PC-3 (cell line): ENCODE results near the gene SDK1. TPM values are rescaled to one million over a fixed set of nuclear protein-coding genes. Genes with fewer than 3 reads are reported as not detected.

Source experiments
- ATAC-seq: fragments of 200-7000 bp; cut with Tn5 transposase; 2 replicates; pipeline ENCODE4 v1.9.1; 2020; ENCODE audit warnings: mild to moderate bottlenecking, moderate library complexity
- BruUV-seq: library from RNA; stranded (reverse); fragments of 400-500 nt; replicated peaks from 2 replicates; lab custom pipeline; 2021; lab: Mats Ljungman, UMichigan
- CTCF ChIA-PET: fragments of 300-600 bp; sonication (Branson Sonifier 250); formaldehyde crosslinking; loops from one replicate; lab custom pipeline; 2022; ENCODE audit warnings: antibody characterized with exemption; lab: Charles Lee
- POLR2A ChIA-PET: fragments of 300-600 bp; sonication (Branson Sonifier 250); formaldehyde crosslinking; loops from one replicate; lab custom pipeline; 2022; ENCODE audit warnings: antibody characterized with exemption; ENCODE audit not compliant: unreplicated experiment; lab: Charles Lee
- DNase-seq: peaks from one replicate; pipeline ENCODE4 v3.0.0-alpha.2; 2015
- H2AFZ ChIP-seq: fragments of 300-600 bp; sonication (generic); 2 replicates; pipeline ENCODE4 v1.6.0; 2016; ENCODE audit warnings: antibody characterized with exemption, low read length
- H3F3A ChIP-seq: fragments of 300-600 bp; sonication (generic); one replicate; pipeline ENCODE4 v1.6.0; 2017; ENCODE audit warnings: antibody characterized with exemption, low read length, control low read depth, mild to moderate bottlenecking; ENCODE audit not compliant: unreplicated experiment
- H3K27ac ChIP-seq: fragments of 300-600 bp; sonication (generic); 2 replicates; pipeline ENCODE4 v1.5.1; 2016; ENCODE audit warnings: mild to moderate bottlenecking, low read length
- H3K27me3 ChIP-seq: fragments of 300-600 bp; sonication (generic); 2 replicates; pipeline ENCODE4 v1.6.1; 2016; ENCODE audit warnings: low read length, mixed read lengths
- H3K36me3 ChIP-seq: fragments of 300-600 bp; sonication (generic); 2 replicates; pipeline ENCODE4 v1.6.1; 2016; ENCODE audit warnings: low read depth, mixed run types, low read length, mixed read lengths
- H3K4me1 ChIP-seq: fragments of 300-600 bp; sonication (generic); 2 replicates; pipeline ENCODE4 v1.5.1; 2016; ENCODE audit warnings: low read length; ENCODE audit not compliant: insufficient read depth
- H3K4me2 ChIP-seq: fragments of 300-600 bp; sonication (generic); 2 replicates; pipeline ENCODE4 v1.6.0; 2016; ENCODE audit warnings: low read length
- H3K4me3 ChIP-seq: fragments of 300-600 bp; sonication (generic); 2 replicates; pipeline ENCODE4 v1.5.1; 2016; ENCODE audit warnings: mild to moderate bottlenecking, low read length, mixed read lengths
- H3K79me2 ChIP-seq: fragments of 300-600 bp; sonication (generic); 2 replicates; pipeline ENCODE4 v1.6.1; 2017; ENCODE audit warnings: low read length, mixed read lengths
- H3K9ac ChIP-seq: fragments of 300-600 bp; sonication (generic); 2 replicates; pipeline ENCODE4 v1.6.0; 2016; ENCODE audit warnings: mild to moderate bottlenecking, low read length
- H3K9me2 ChIP-seq: fragments of 300-600 bp; sonication (generic); replicated peaks from 2 replicates; pipeline ENCODE4 v1.6.1; 2016; ENCODE audit warnings: mixed run types, low read length, mixed read lengths
- H3K9me3 ChIP-seq: fragments of 300-600 bp; sonication (generic); 2 replicates; pipeline ENCODE4 v1.6.1; 2016; ENCODE audit warnings: low read length, mixed read lengths
- H4K20me1 ChIP-seq: fragments of 300-600 bp; sonication (generic); 2 replicates; pipeline ENCODE4 v1.6.1; 2016; ENCODE audit warnings: low read length, mixed read lengths
- CTCF ChIP-seq: fragments of 300-600 bp; sonication (generic); conservative IDR thresholded peaks from 2 replicates; pipeline ENCODE4 v1.5.1; 2017; ENCODE audit warnings: antibody characterized with exemption, low read depth, mild to moderate bottlenecking, low read length
- EZH2 ChIP-seq: fragments of 300-600 bp; sonication (generic); IDR thresholded peaks from one replicate; pipeline ENCODE4 v1.6.1; 2017; ENCODE audit warnings: antibody characterized with exemption, mild to moderate bottlenecking, low read length; ENCODE audit not compliant: unreplicated experiment
- EZH2phosphoT487 ChIP-seq: fragments of 300-600 bp; sonication (generic); IDR thresholded peaks from 2 replicates; pipeline ENCODE4 v1.6.1; 2018; ENCODE audit warnings: mild to moderate bottlenecking, antibody characterized with exemption, low read length, borderline replicate concordance
- intact Hi-C: fragments of 100-400 bp; cut with micrococcal nuclease; formaldehyde crosslinking; loops from 2 replicates; pipeline ENCODE4 v1.9.0; 2023
- total RNA-seq: library from RNA; depleted of rRNA; stranded (reverse); fragments of >200 nt; gene quantifications from 2 replicates; pipeline ENCODE4 v1.2.3, GENCODE V29; 2014

The SDK1 gene
- total RNA-seq, 1 experiment from 2014 or later = 2.8 TPM

GRCh38 chr7:3949242-3949640, 648.2 kb downstream of the SDK1 start:
- TF ChIP-seq EZH2 (no peak), EZH2phosphoT487 (no peak), CTCF (no peak)
- H3K36me3 ChIP-seq = no peaks in the 10 kb centered on the region
- ChIA-PET CTCF (no interaction called here), POLR2A (no interaction called here)
- H3K4me3 ChIP-seq = no peak overlapping the region
- H3K4me1 ChIP-seq = no peaks in the 10 kb centered on the region
- H3K9ac ChIP-seq = no peak overlapping the region
- intact Hi-C loops = no loop called here
- no peaks in the 10 kb centered on the region for H3K27me3 ChIP-seq
- H3K9me2 ChIP-seq = no peaks in the 10 kb centered on the region
- BruUV-seq = no TSS peak
- ATAC-seq (no peak), DNase-seq (no peak)
- no peak overlapping the region for H3K27ac ChIP-seq
- H2AFZ ChIP-seq = no peak overlapping the region
- H3K79me2 ChIP-seq = no peaks in the 10 kb centered on the region
- no peak overlapping the region for H3K4me2 ChIP-seq
- no peaks in the 10 kb centered on the region for H4K20me1 ChIP-seq
- H3K9me3 ChIP-seq = no peaks in the 10 kb centered on the region
- no peaks in the 10 kb centered on the region for H3F3A ChIP-seq

- Histone ChIP-seq H3K4me3 (no peak overlapping the region), H3K36me3 (no peaks in the 10 kb centered on the region), H3K4me1 (no peaks in the 10 kb centered on the region), H3K27me3 (no peaks in the 10 kb centered on the region), H3K9me3 (no peaks in the 10 kb centered on the region), H3K9me2 (no peaks in the 10 kb centered on the region), H4K20me1 (no peaks in the 10 kb centered on the region), H3F3A (no peaks in the 10 kb centered on the region), H3K9ac (no peak overlapping the region), H3K79me2 (no peaks in the 10 kb centered on the region), H2AFZ (no peak overlapping the region), H3K27ac (no peak overlapping the region), H3K4me2 (no peak overlapping the region)
- DNase-seq = no peak
- TF ChIP-seq CTCF (no peak), EZH2 (no peak), EZH2phosphoT487 (no peak)
- POLR2A ChIA-PET = no interaction called here
- no peak for ATAC-seq
- no TSS peak for BruUV-seq
- CTCF ChIA-PET = no interaction called here
- intact Hi-C loops = no loop called here
Measured at GRCh38 chr7:3950249-3950648, 649.2 kb downstream of the SDK1 start.

GRCh38 chr7:3951316-3952055, 650.4 kb downstream of the SDK1 start:
- no peak for TF ChIP-seq CTCF
- TF ChIP-seq EZH2phosphoT487 = no peak
- no peak for TF ChIP-seq EZH2
- no peaks in the 10 kb centered on the region for H3K9me2 ChIP-seq
- intact Hi-C loops = no loop called here
- peaks cover 8% of the 10 kb centered on the region; the same call in 1 of the 2 replicates for H3K4me1 ChIP-seq
- DNase-seq (no peak), ATAC-seq (no peak)
- no peaks in the 10 kb centered on the region for H3K79me2 ChIP-seq
- no peaks in the 10 kb centered on the region for H3K9me3 ChIP-seq
- H3K9ac ChIP-seq = no peak overlapping the region
- no peak overlapping the region for H2AFZ ChIP-seq
- no peak overlapping the region for H3K27ac ChIP-seq
- H3K36me3 ChIP-seq = no peaks in the 10 kb centered on the region
- H3K4me3 ChIP-seq = no peak overlapping the region
- no peaks in the 10 kb centered on the region for H4K20me1 ChIP-seq
- H3K27me3 ChIP-seq = no peaks in the 10 kb centered on the region
- no TSS peak for BruUV-seq
- ChIA-PET POLR2A (no interaction called here), CTCF (no interaction called here)
- H3F3A ChIP-seq = no peaks in the 10 kb centered on the region
- H3K4me2 ChIP-seq = no peak overlapping the region
